OCI-LY7 (cell line): ENCODE results near the gene MAP2K5.

ENCODE experiments used
- EZH2phosphoT487 ChIP-seq: fragments of 200-600 bp; sonication (generic); IDR thresholded peaks from 2 replicates; pipeline ENCODE4 v1.6.1; 2018; ENCODE audit warnings: low read depth, borderline replicate concordance, mild to moderate bottlenecking, mixed run types, antibody characterized with exemption, low read length, moderate library complexity, mixed read lengths
- TF ChIP-seq, protein P1 (sequence below): fragments of 200-600 bp; sonication (generic); conservative IDR thresholded peaks from 2 replicates; pipeline ENCODE4 v1.5.1; 2014; ENCODE audit warnings: mild to moderate bottlenecking, antibody characterized with exemption, low read length, moderate library complexity, mixed read lengths

DNA sequence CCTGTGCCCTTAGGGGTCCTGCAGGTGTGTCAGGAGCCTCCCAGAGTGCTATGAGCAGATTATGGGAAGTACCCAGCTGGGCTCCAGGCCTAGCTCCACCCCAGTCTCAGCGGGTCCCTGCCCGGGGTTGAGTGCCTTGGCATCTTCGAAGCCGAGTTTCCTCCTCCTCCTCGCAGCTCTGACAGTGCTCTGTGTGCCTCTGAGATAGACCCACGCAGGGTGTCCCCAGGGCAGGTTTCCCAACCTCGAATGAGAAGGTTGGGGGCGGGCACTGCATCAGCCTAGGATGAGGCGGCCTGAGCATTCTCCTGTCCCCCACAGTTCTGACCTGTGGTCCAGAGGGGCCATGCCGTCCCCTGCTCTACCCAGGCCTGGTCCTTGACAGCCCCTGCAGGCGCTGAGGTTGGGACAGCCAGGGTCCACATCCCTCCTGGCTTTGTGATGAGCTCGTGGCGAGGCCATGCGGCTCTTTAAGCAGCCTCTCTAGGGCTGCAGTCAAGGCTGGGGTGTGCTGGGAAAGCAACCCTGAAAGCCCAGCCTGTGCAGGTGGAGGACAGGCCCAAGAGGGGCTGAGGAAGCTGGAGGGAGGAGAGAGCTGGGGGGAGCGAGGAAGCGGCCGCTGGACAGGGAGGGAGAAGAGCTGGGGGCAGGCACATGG, 262.6 kb downstream of the MAP2K5 start:
- TF ChIP-seq, protein P1, sequence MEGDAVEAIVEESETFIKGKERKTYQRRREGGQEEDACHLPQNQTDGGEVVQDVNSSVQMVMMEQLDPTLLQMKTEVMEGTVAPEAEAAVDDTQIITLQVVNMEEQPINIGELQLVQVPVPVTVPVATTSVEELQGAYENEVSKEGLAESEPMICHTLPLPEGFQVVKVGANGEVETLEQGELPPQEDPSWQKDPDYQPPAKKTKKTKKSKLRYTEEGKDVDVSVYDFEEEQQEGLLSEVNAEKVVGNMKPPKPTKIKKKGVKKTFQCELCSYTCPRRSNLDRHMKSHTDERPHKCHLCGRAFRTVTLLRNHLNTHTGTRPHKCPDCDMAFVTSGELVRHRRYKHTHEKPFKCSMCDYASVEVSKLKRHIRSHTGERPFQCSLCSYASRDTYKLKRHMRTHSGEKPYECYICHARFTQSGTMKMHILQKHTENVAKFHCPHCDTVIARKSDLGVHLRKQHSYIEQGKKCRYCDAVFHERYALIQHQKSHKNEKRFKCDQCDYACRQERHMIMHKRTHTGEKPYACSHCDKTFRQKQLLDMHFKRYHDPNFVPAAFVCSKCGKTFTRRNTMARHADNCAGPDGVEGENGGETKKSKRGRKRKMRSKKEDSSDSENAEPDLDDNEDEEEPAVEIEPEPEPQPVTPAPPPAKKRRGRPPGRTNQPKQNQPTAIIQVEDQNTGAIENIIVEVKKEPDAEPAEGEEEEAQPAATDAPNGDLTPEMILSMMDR = no peak
- TF ChIP-seq EZH2phosphoT487 = no peak
